Lower leg skin (tissue), 3 donors: Measurements from ENCODE around the gene PCGF5.

Source experiments
- POLR2A ChIP-seq, 2 donors: fragments of 450-650 bp; IDR thresholded peaks; one replicate each; pipeline ENCODE4 v1.6.1; 2016 to 2017; ENCODE audit warnings: antibody characterized with exemption in 2 of 2, mild to moderate bottlenecking in 1 of 2, moderate library complexity in 1 of 2
- TF ChIP-seq, protein P1 (sequence below), 3 donors: fragments of 450-650 bp; IDR thresholded peaks; one replicate each; pipeline ENCODE4 v1.5.1; 2016; ENCODE audit warnings: antibody characterized with exemption in 3 of 3, mild to moderate bottlenecking in 3 of 3, moderate library complexity in 2 of 3

- TF ChIP-seq, protein P1, sequence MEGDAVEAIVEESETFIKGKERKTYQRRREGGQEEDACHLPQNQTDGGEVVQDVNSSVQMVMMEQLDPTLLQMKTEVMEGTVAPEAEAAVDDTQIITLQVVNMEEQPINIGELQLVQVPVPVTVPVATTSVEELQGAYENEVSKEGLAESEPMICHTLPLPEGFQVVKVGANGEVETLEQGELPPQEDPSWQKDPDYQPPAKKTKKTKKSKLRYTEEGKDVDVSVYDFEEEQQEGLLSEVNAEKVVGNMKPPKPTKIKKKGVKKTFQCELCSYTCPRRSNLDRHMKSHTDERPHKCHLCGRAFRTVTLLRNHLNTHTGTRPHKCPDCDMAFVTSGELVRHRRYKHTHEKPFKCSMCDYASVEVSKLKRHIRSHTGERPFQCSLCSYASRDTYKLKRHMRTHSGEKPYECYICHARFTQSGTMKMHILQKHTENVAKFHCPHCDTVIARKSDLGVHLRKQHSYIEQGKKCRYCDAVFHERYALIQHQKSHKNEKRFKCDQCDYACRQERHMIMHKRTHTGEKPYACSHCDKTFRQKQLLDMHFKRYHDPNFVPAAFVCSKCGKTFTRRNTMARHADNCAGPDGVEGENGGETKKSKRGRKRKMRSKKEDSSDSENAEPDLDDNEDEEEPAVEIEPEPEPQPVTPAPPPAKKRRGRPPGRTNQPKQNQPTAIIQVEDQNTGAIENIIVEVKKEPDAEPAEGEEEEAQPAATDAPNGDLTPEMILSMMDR (IDR thresholded peaks at IDR 0.05), result no peak
- TF ChIP-seq POLR2A (IDR thresholded peaks at IDR 0.05), result no peak
Observed at GRCh38 chr10:91242940-91243339, 22.5 kb downstream of the PCGF5 start.
